ENCODE results near the gene SND1. TPM values are rescaled to one million over a fixed set of nuclear protein-coding genes. Genes with fewer than 3 reads are reported as not detected.

SND1 gene
- total and polyA plus RNA-seq, 10 of the 15 experiments (the other 5 are each of a cell fraction or from before 2014, with no cell fraction given) = 52.4 to 270 (median 146) TPM

DNA sequence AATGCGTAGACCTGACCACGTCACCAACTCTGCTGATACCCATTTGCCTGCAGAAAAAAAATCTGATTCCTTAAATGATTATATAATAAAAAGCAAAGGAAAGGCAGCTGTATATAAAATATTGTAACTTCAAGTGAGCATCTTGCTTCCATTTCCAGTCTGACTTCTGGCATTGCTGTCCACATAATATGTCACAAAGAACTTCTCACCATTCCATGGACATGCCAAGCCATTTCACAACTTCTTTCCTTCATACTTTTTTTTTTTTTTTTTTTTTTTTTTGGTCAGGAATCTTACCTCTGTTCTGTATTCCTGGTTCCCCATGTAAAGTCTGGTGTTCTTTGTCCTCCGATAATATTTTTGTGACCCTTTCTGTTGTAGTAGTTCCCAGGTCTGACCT lies 165.5 kb downstream of the SND1 start:
- no peak overlapping the region for H3K27ac ChIP-seq (ENCODE audit: control insufficient read depth, insufficient read depth)
- H3K36me3 ChIP-seq (ENCODE audit: control insufficient read depth in 2 of 2, insufficient read depth in 2 of 2, low read length in 1 of 2) = peaks cover 2 to 3% of the 10 kb centered on the region in 2 experiments; a peak in 3 of 4 replicates
- SMC1A ChIA-PET (ENCODE audit: uncharacterized antibody, unreplicated experiment) = no interaction called here
- no peaks in the 10 kb centered on the region for H3K27me3 ChIP-seq (replicated peaks in 1 of 2; ENCODE audit: control insufficient read depth in 2 of 2, insufficient read depth in 2 of 2, low read length in 1 of 2)
- intact Hi-C loops (cut with micrococcal nuclease; ENCODE audit: unreplicated experiment) = no loop called here
- RAD21 ChIA-PET (ENCODE audit: unreplicated experiment) = no interaction called here
- CTCF ChIA-PET = no interaction called here
- no peak overlapping the region for H3K4me2 ChIP-seq (ENCODE audit: control insufficient read depth, insufficient read depth)
- TF ChIP-seq, protein P1, sequence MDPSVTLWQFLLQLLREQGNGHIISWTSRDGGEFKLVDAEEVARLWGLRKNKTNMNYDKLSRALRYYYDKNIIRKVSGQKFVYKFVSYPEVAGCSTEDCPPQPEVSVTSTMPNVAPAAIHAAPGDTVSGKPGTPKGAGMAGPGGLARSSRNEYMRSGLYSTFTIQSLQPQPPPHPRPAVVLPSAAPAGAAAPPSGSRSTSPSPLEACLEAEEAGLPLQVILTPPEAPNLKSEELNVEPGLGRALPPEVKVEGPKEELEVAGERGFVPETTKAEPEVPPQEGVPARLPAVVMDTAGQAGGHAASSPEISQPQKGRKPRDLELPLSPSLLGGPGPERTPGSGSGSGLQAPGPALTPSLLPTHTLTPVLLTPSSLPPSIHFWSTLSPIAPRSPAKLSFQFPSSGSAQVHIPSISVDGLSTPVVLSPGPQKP (IDR thresholded peaks at IDR 0.05; ENCODE audit: low read depth, low read length) = no peak
- no peak for TF ChIP-seq GABPA (IDR thresholded peaks at IDR 0.05; ENCODE audit: low read depth)
- no peak for TF ChIP-seq JUND (IDR thresholded peaks at IDR 0.05; ENCODE audit: low read depth, low read length)
- TF ChIP-seq STAT1 (conservative IDR thresholded peaks at IDR 0.05) = no peak
- no peak for TF ChIP-seq CREB1 (IDR thresholded peaks at IDR 0.05; ENCODE audit: low read depth)
- TF ChIP-seq ZNF274 (IDR thresholded peaks at IDR 0.05; ENCODE audit: insufficient read depth, insufficient read length) = no peak
- no peak for TF ChIP-seq TAF1 (IDR thresholded peaks at IDR 0.05; ENCODE audit: borderline replicate concordance, low read depth, low read length)
- no peak for TF ChIP-seq PML (IDR thresholded peaks at IDR 0.05; ENCODE audit: low read length)
- BruUV-seq (replicated peaks) = no TSS peak
- DNase-seq (ENCODE audit: low read depth, low spot score) = no peak
- no peak for ATAC-seq
- WGBS (ENCODE audit: insufficient coverage, insufficient replicate concordance, low lambda C conversion rate, missing lambda C conversion rate) = 100% methylated on average over 3 of the region's 3 CpGs
- no peak overlapping the region for H3K9ac ChIP-seq (ENCODE audit: control insufficient read depth, insufficient read depth, low read length)
- H3K4me1 ChIP-seq (ENCODE audit: control insufficient read depth, insufficient read depth, low read length) = peaks cover 14% of the 10 kb centered on the region
- H4K20me1 ChIP-seq (ENCODE audit: control insufficient read depth, insufficient read depth) = peaks cover 5% of the 10 kb centered on the region
- H2AFZ ChIP-seq (ENCODE audit: control insufficient read depth, low read depth, low read length) = no peak overlapping the region
- no peaks in the 10 kb centered on the region for H3K9me3 ChIP-seq (replicated peaks; ENCODE audit: control insufficient read depth, insufficient read depth, low read length)
- no peak for FAIRE-seq
- H3K79me2 ChIP-seq (ENCODE audit: control insufficient read depth, insufficient read depth, low read length) = peaks cover 32% of the 10 kb centered on the region
- no peak overlapping the region for H3K4me3 ChIP-seq
- POLR2A ChIA-PET = interaction anchor here (0.7 kb wide), 2 partner anchors 68 to 111 kb away, joined by 4 to 6 read pairs; no protein-coding TSS in a partner anchor
- in situ Hi-C loops (cut with MboI) = no loop called here

GRCh38 chr7:127818306-127818705 lies 166.3 kb downstream of the SND1 start:
- in situ Hi-C loops (cut with MboI) = no loop called here
- H3K9ac ChIP-seq (ENCODE audit: control insufficient read depth, insufficient read depth, low read length) = no peak overlapping the region
- H2AFZ ChIP-seq (ENCODE audit: control insufficient read depth, low read depth, low read length) = no peak overlapping the region
- H3K27ac ChIP-seq (ENCODE audit: control insufficient read depth, insufficient read depth) = no peak overlapping the region
- BruUV-seq (replicated peaks) = no TSS peak
- ChIA-PET RAD21 (ENCODE audit: unreplicated experiment) (no interaction called here), POLR2A (no interaction called here), CTCF (no interaction called here), SMC1A (ENCODE audit: uncharacterized antibody, unreplicated experiment) (no interaction called here)
- peaks cover 5% of the 10 kb centered on the region for H4K20me1 ChIP-seq (ENCODE audit: control insufficient read depth, insufficient read depth)
- 80% methylated on average over 2 of the region's 2 CpGs for WGBS (ENCODE audit: insufficient coverage, insufficient replicate concordance, low lambda C conversion rate, missing lambda C conversion rate)
- H3K36me3 ChIP-seq (ENCODE audit: control insufficient read depth in 2 of 2, insufficient read depth in 2 of 2, low read length in 1 of 2) = peaks cover 2% of the 10 kb centered on the region in 2 experiments; a peak in 2 of 4 replicates
- intact Hi-C loops (cut with micrococcal nuclease; ENCODE audit: unreplicated experiment) = no loop called here
- H3K79me2 ChIP-seq (ENCODE audit: control insufficient read depth, insufficient read depth, low read length) = peaks cover 32% of the 10 kb centered on the region
- DNase-seq (ENCODE audit: low read depth, low spot score) = no peak
- no peak for FAIRE-seq
- no peaks in the 10 kb centered on the region for H3K27me3 ChIP-seq (replicated peaks in 1 of 2; ENCODE audit: control insufficient read depth in 2 of 2, insufficient read depth in 2 of 2, low read length in 1 of 2)
- peaks cover 18% of the 10 kb centered on the region for H3K4me1 ChIP-seq (ENCODE audit: control insufficient read depth, insufficient read depth, low read length)
- no peak overlapping the region for H3K4me2 ChIP-seq (ENCODE audit: control insufficient read depth, insufficient read depth)
- H3K4me3 ChIP-seq = no peak overlapping the region
- no peaks in the 10 kb centered on the region for H3K9me3 ChIP-seq (replicated peaks; ENCODE audit: control insufficient read depth, insufficient read depth, low read length)
- no peak for ATAC-seq
- TF ChIP-seq CBX3 (IDR thresholded peaks at IDR 0.05; ENCODE audit: borderline replicate concordance, low read depth) = no peak
- no peak for TF ChIP-seq STAT3 (IDR thresholded peaks at IDR 0.05; ENCODE audit: low read depth, low read length)
- no peak for TF ChIP-seq ZBTB40 (IDR thresholded peaks at IDR 0.05; ENCODE audit: borderline replicate concordance)
- TF ChIP-seq, protein P2, sequence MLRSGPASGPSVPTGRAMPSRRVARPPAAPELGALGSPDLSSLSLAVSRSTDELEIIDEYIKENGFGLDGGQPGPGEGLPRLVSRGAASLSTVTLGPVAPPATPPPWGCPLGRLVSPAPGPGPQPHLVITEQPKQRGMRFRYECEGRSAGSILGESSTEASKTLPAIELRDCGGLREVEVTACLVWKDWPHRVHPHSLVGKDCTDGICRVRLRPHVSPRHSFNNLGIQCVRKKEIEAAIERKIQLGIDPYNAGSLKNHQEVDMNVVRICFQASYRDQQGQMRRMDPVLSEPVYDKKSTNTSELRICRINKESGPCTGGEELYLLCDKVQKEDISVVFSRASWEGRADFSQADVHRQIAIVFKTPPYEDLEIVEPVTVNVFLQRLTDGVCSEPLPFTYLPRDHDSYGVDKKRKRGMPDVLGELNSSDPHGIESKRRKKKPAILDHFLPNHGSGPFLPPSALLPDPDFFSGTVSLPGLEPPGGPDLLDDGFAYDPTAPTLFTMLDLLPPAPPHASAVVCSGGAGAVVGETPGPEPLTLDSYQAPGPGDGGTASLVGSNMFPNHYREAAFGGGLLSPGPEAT (IDR thresholded peaks at IDR 0.05; ENCODE audit: low read depth) = no peak
- no peak for TF ChIP-seq HDGF (IDR thresholded peaks at IDR 0.05)

Measured in GM12878 (cell line).